GM23338 (cell line): ENCODE data around the gene BAG5. TPM values are rescaled to one million over a fixed set of nuclear protein-coding genes. Genes with fewer than 3 reads are reported as not detected.

Experiments
- ATAC-seq: fragments of 200-7000 bp; cut with Tn5 transposase; 3 replicates; pipeline ENCODE4 v1.9.1; 2020
- DNase-seq: peaks from one replicate; pipeline ENCODE4 v3.0.0-alpha.2; 2015; ENCODE audit warnings: low spot score
- H2AFZ ChIP-seq: fragments of 200-600 bp; sonication (generic); 2 replicates; pipeline ENCODE4 v1.8.0; 2016; ENCODE audit warnings: antibody characterized with exemption, mild to moderate bottlenecking, moderate library complexity
- H3F3A ChIP-seq: fragments of 200-600 bp; sonication (generic); replicated peaks from 2 replicates; pipeline ENCODE4 v1.8.0; 2017; ENCODE audit warnings: antibody characterized with exemption, mixed run types, low read depth
- H3K27ac ChIP-seq: fragments of 200-600 bp; sonication (generic); 2 replicates; pipeline ENCODE4 v1.6.1; 2016; ENCODE audit warnings: low read depth
- H3K27me3 ChIP-seq: fragments of 200-600 bp; sonication (generic); 2 replicates; pipeline ENCODE4 v1.8.0; 2016; ENCODE audit warnings: mild to moderate bottlenecking, mixed run types, moderate library complexity; ENCODE audit not compliant: insufficient read depth
- H3K36me3 ChIP-seq: fragments of 200-600 bp; sonication (generic); 2 replicates; pipeline ENCODE4 v1.8.0; 2016; ENCODE audit warnings: mild to moderate bottlenecking; ENCODE audit not compliant: insufficient read depth
- H3K4me1 ChIP-seq: fragments of 200-600 bp; sonication (generic); 2 replicates; pipeline ENCODE4 v1.8.0; 2016; ENCODE audit warnings: mild to moderate bottlenecking, moderate library complexity; ENCODE audit not compliant: insufficient read depth
- H3K4me2 ChIP-seq: fragments of 200-600 bp; sonication (generic); 2 replicates; pipeline ENCODE4 v1.7.1; 2017; ENCODE audit warnings: mixed run types
- H3K4me3 ChIP-seq: fragments of 200-600 bp; sonication (generic); 2 replicates; pipeline ENCODE4 v1.6.1; 2016; ENCODE audit warnings: mixed run types
- H3K79me2 ChIP-seq: fragments of 200-600 bp; sonication (generic); replicated peaks from 2 replicates; pipeline ENCODE4 v1.8.0; 2017; ENCODE audit warnings: mild to moderate bottlenecking; ENCODE audit not compliant: insufficient read depth
- H3K9me2 ChIP-seq: fragments of 200-600 bp; sonication (generic); 2 replicates; pipeline ENCODE4 v1.8.0; 2017; ENCODE audit not compliant: insufficient read depth
- H4K20me1 ChIP-seq: fragments of 200-600 bp; sonication (generic); replicated peaks from 2 replicates; pipeline ENCODE4 v1.8.0; 2017; ENCODE audit warnings: mild to moderate bottlenecking; ENCODE audit not compliant: insufficient read depth
- H3K27ac Mint-ChIP-seq: 2 replicates; pipeline ENCODE4 v1.8.0; 2020; ENCODE audit warnings: inconsistent platforms, mild to moderate bottlenecking, moderate library complexity, mixed read lengths
- H3K27me3 Mint-ChIP-seq: 3 replicates; pipeline ENCODE4 v1.8.0; 2022; ENCODE audit warnings: low read depth, mild to moderate bottlenecking, moderate library complexity, mixed read lengths, inconsistent platforms; ENCODE audit not compliant: insufficient read depth, poor library complexity
- H3K36me3 Mint-ChIP-seq: 3 replicates; pipeline ENCODE4 v1.8.0; 2021; ENCODE audit warnings: low read depth, mild to moderate bottlenecking, inconsistent platforms, moderate library complexity, mixed read lengths
- H3K4me1 Mint-ChIP-seq: 3 replicates; pipeline ENCODE4 v1.8.0; 2020; ENCODE audit warnings: mild to moderate bottlenecking, inconsistent platforms, mixed read lengths
- H3K4me3 Mint-ChIP-seq: 3 replicates; pipeline ENCODE4 v1.8.0; 2021; ENCODE audit warnings: moderate library complexity, mild to moderate bottlenecking, inconsistent platforms, mixed read lengths
- H3K9me3 Mint-ChIP-seq: 3 replicates; pipeline ENCODE4 v1.8.0; 2020; ENCODE audit warnings: moderate library complexity, mild to moderate bottlenecking, inconsistent platforms, mixed read lengths
- CREB1 ChIP-seq: fragments of 250-450 bp; sonication (Bioruptor Pico); IDR thresholded peaks from 2 replicates; pipeline ENCODE4 v1.5.0; 2020; ENCODE audit warnings: low read depth, mild to moderate bottlenecking, moderate library complexity
- EZH2 ChIP-seq: fragments of 200-600 bp; sonication (generic); IDR thresholded peaks from one replicate; pipeline ENCODE4 v1.8.0; 2017; ENCODE audit warnings: antibody characterized with exemption, mild to moderate bottlenecking, low read depth; ENCODE audit not compliant: unreplicated experiment
- EZH2phosphoT487 ChIP-seq: fragments of 200-600 bp; sonication (generic); IDR thresholded peaks from one replicate; pipeline ENCODE4 v1.8.1; 2018; ENCODE audit warnings: antibody characterized with exemption; ENCODE audit not compliant: unreplicated experiment
- JUNB ChIP-seq: IDR thresholded peaks from one replicate; pipeline ENCODE4 v1.6.1; 2016; ENCODE audit warnings: antibody characterized with exemption; ENCODE audit not compliant: unreplicated experiment
- POLR2AphosphoS5 ChIP-seq: IDR thresholded peaks from 2 replicates; pipeline ENCODE4 v1.6.1; 2016; ENCODE audit warnings: antibody characterized with exemption, low read depth
- STAT1 ChIP-seq: IDR thresholded peaks from one replicate; pipeline ENCODE4 v1.6.1; 2016; ENCODE audit warnings: antibody characterized with exemption; ENCODE audit not compliant: unreplicated experiment
- polyA plus RNA-seq: library from polyadenylated mRNA; unstranded; fragments of >200 nt; fragmentation: Nextera tagmentation; extraction: Ambion mirVana; gene quantifications from 2 replicates; pipeline ENCODE4 v1.2.1, GENCODE V29; 2016
- total RNA-seq: library from RNA; depleted of rRNA; stranded (reverse); fragments of >200 nt; shearing (Covaris generic); gene quantifications from 2 replicates; pipeline ENCODE4 v1.2.3, GENCODE V29; 2014
- TF ChIP-seq, protein P1 (sequence below), 2 experiments: fragments of 200-600 bp in 1 of 2; sonication (generic) in 1 of 2; conservative IDR thresholded peaks; 2 replicates each; pipeline versions ENCODE4 v1.5.1 to v1.6.1; 2016 to 2017; ENCODE audit warnings: antibody characterized with exemption in 2 of 2, low read depth in 2 of 2, mild to moderate bottlenecking in 2 of 2, moderate library complexity in 1 of 2
- TF ChIP-seq, protein P2 (sequence below): fragments of 250-450 bp; sonication (Bioruptor Pico); IDR thresholded peaks from 2 replicates; pipeline ENCODE4 v1.5.0; 2020; ENCODE audit warnings: mild to moderate bottlenecking, moderate library complexity
- TF ChIP-seq, protein P3 (sequence below): IDR thresholded peaks from 2 replicates; pipeline ENCODE4 v1.6.1; 2016; ENCODE audit warnings: antibody characterized with exemption

BAG5 gene
- total and polyA plus RNA-seq, 2 experiments from 2014 or later = 21.1 to 29.2 TPM

DNA sequence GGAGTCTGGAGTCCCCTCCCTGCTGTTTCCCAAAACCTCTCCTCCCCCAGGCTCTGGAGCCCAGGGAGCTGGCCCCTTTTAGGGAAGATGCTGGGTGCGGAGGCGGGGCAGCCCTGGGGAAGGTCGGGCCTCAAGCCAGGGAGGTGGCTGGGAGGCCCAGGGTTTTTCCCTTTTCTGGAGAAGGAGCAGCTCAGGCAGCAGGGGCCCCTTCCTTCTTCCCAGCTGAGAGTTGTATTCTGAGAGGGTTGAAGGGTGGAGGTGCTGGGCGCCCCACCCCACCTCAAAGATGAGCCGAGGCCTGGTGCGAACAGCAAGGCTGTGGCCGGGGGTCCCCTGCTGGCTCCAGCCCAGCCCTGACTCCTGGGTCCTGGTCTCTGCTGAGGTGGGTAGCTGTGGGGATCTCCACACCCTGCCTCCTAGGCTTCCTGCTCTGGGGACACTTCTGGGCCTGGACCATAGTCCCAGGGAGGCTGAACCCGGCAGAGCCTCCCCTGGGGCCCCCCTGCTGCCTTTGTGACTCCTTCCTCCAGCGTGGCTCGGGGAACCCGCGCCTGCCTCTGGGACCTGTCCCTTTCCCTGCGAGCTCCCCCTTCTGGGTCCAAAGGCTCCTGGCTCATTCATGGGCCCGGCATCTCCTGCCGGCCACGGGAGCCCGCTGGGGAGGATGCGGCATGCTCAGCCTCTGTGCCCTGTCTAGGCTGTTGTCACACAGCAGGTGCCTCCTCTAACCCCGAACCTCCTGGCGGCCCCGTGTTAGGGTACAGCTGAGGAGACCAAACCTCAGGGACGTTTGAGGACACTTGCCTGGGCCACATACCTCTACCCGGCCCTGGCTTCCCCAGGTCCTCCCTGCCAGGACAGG lies 29.1 kb downstream of the BAG5 start:
- Histone ChIP-seq H3K4me2 (no peak overlapping the region), H4K20me1 (peaks cover 10% of the 10 kb centered on the region), H3K4me3 (no peak overlapping the region), H3K27ac (no peak overlapping the region), H3F3A (0 out of 2 replicates have a peak, but pooled peaks cover 4% of the 10 kb centered on the region), H3K36me3 (no peaks in the 10 kb centered on the region), H2AFZ (no peak overlapping the region), H3K4me1 (peaks cover 2% of the 10 kb centered on the region; the same call in 1 of the 2 replicates), H3K79me2 (peaks cover 22% of the 10 kb centered on the region), H3K27me3 (no peaks in the 10 kb centered on the region), H3K9me2 (no peaks in the 10 kb centered on the region)
- Mint-ChIP-seq H3K4me3 (no peak overlapping the region), H3K36me3 (peaks cover 4% of the 10 kb centered on the region; the same call in 1 of the 3 replicates), H3K4me1 (peaks cover 12% of the 10 kb centered on the region), H3K27me3 (peaks cover 14% of the 10 kb centered on the region), H3K27ac (no peak overlapping the region), H3K9me3 (no peaks in the 10 kb centered on the region; the same call in 2 of the 3 replicates)
- DNase-seq (no peak), ATAC-seq (no peak)
- TF ChIP-seq POLR2AphosphoS5 = no peak
- no peak for TF ChIP-seq EZH2phosphoT487
- TF ChIP-seq, protein P1, sequence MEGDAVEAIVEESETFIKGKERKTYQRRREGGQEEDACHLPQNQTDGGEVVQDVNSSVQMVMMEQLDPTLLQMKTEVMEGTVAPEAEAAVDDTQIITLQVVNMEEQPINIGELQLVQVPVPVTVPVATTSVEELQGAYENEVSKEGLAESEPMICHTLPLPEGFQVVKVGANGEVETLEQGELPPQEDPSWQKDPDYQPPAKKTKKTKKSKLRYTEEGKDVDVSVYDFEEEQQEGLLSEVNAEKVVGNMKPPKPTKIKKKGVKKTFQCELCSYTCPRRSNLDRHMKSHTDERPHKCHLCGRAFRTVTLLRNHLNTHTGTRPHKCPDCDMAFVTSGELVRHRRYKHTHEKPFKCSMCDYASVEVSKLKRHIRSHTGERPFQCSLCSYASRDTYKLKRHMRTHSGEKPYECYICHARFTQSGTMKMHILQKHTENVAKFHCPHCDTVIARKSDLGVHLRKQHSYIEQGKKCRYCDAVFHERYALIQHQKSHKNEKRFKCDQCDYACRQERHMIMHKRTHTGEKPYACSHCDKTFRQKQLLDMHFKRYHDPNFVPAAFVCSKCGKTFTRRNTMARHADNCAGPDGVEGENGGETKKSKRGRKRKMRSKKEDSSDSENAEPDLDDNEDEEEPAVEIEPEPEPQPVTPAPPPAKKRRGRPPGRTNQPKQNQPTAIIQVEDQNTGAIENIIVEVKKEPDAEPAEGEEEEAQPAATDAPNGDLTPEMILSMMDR (conservative IDR thresholded peaks at IDR 0.05; ENCODE audit: low read depth in 2 of 2) = no peak
- TF ChIP-seq, protein P2, sequence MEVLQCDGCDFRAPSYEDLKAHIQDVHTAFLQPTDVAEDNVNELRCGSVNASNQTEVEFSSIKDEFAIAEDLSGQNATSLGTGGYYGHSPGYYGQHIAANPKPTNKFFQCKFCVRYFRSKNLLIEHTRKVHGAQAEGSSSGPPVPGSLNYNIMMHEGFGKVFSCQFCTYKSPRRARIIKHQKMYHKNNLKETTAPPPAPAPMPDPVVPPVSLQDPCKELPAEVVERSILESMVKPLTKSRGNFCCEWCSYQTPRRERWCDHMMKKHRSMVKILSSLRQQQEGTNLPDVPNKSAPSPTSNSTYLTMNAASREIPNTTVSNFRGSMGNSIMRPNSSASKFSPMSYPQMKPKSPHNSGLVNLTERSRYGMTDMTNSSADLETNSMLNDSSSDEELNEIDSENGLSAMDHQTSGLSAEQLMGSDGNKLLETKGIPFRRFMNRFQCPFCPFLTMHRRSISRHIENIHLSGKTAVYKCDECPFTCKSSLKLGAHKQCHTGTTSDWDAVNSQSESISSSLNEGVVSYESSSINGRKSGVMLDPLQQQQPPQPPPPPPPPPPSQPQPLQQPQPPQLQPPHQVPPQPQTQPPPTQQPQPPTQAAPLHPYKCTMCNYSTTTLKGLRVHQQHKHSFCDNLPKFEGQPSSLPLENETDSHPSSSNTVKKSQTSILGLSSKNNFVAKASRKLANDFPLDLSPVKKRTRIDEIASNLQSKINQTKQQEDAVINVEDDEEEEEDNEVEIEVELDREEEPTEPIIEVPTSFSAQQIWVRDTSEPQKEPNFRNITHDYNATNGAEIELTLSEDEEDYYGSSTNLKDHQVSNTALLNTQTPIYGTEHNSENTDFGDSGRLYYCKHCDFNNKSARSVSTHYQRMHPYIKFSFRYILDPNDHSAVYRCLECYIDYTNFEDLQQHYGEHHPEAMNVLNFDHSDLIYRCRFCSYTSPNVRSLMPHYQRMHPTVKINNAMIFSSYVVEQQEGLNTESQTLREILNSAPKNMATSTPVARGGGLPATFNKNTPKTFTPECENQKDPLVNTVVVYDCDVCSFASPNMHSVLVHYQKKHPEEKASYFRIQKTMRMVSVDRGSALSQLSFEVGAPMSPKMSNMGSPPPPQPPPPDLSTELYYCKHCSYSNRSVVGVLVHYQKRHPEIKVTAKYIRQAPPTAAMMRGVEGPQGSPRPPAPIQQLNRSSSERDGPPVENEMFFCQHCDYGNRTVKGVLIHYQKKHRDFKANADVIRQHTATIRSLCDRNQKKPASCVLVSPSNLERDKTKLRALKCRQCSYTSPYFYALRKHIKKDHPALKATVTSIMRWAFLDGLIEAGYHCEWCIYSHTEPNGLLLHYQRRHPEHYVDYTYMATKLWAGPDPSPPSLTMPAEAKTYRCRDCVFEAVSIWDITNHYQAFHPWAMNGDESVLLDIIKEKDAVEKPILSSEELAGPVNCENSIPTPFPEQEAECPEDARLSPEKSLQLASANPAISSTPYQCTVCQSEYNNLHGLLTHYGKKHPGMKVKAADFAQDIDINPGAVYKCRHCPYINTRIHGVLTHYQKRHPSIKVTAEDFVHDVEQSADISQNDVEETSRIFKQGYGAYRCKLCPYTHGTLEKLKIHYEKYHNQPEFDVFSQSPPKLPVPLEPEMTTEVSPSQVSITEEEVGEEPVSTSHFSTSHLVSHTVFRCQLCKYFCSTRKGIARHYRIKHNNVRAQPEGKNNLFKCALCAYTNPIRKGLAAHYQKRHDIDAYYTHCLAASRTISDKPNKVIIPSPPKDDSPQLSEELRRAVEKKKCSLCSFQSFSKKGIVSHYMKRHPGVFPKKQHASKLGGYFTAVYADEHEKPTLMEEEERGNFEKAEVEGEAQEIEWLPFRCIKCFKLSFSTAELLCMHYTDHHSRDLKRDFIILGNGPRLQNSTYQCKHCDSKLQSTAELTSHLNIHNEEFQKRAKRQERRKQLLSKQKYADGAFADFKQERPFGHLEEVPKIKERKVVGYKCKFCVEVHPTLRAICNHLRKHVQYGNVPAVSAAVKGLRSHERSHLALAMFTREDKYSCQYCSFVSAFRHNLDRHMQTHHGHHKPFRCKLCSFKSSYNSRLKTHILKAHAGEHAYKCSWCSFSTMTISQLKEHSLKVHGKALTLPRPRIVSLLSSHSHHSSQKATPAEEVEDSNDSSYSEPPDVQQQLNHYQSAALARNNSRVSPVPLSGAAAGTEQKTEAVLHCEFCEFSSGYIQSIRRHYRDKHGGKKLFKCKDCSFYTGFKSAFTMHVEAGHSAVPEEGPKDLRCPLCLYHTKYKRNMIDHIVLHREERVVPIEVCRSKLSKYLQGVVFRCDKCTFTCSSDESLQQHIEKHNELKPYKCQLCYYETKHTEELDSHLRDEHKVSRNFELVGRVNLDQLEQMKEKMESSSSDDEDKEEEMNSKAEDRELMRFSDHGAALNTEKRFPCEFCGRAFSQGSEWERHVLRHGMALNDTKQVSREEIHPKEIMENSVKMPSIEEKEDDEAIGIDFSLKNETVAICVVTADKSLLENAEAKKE (CRISPR knock-in tag) = no peak
- no peak for TF ChIP-seq JUNB
- no peak for TF ChIP-seq EZH2
- TF ChIP-seq STAT1 = no peak
- TF ChIP-seq, protein P3, sequence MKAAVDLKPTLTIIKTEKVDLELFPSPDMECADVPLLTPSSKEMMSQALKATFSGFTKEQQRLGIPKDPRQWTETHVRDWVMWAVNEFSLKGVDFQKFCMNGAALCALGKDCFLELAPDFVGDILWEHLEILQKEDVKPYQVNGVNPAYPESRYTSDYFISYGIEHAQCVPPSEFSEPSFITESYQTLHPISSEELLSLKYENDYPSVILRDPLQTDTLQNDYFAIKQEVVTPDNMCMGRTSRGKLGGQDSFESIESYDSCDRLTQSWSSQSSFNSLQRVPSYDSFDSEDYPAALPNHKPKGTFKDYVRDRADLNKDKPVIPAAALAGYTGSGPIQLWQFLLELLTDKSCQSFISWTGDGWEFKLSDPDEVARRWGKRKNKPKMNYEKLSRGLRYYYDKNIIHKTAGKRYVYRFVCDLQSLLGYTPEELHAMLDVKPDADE = no peak
- no peak for TF ChIP-seq CREB1 (CRISPR knock-in tag)
